Cardiac muscle cell (in vitro differentiated cells and primary cell): ENCODE results near the gene TMEM88. TPM values are rescaled to one million over a fixed set of nuclear protein-coding genes. Genes with fewer than 3 reads are reported as not detected.

ENCODE experiments used
- DNase-seq, 2 donors: peaks; one replicate each; pipeline versions ENCODE4 v3.0.0 to v3.0.0-alpha.2; 2010 to 2017; ENCODE audit warnings: low read depth in 1 of 2, low spot score in 1 of 2
- H3K27ac ChIP-seq: fragments of 200-600 bp; sonication (generic); 2 replicates; pipeline ENCODE4 v1.5.1; 2016
- H3K27me3 ChIP-seq: fragments of 200-600 bp; sonication (generic); 2 replicates; pipeline ENCODE4 v1.6.0; 2016; ENCODE audit warnings: control low read depth
- H3K36me3 ChIP-seq: fragments of 200-600 bp; sonication (generic); 2 replicates; pipeline ENCODE4 v1.5.1; 2016; ENCODE audit warnings: control low read depth
- H3K4me1 ChIP-seq: fragments of 200-600 bp; sonication (generic); 2 replicates; pipeline ENCODE4 v1.8.1; 2017; ENCODE audit warnings: low read depth, mild to moderate bottlenecking, mixed run types
- H3K4me3 ChIP-seq: fragments of 200-600 bp; sonication (generic); 2 replicates; pipeline ENCODE4 v1.5.1; 2016; ENCODE audit warnings: mild to moderate bottlenecking
- H3K9me3 ChIP-seq: fragments of 200-600 bp; sonication (generic); 2 replicates; pipeline ENCODE4 v1.5.1; 2017; ENCODE audit warnings: low read depth, mild to moderate bottlenecking, control low read depth
- polyA plus RNA-seq: library from polyadenylated mRNA; unstranded; fragments of >200 nt; fragmentation: Nextera tagmentation; extraction: Ambion mirVana; gene quantifications from 2 replicates; pipeline ENCODE4 v1.2.1, GENCODE V29; 2016
- total RNA-seq: library from RNA; depleted of rRNA; stranded (reverse); fragments of >200 nt; gene quantifications from 2 replicates; pipeline ENCODE4 v1.2.3, GENCODE V29; 2016
- TF ChIP-seq, protein P1 (sequence below): IDR thresholded peaks from 2 replicates; pipeline ENCODE4 v1.5.1; 2012; ENCODE audit warnings: low read depth, mild to moderate bottlenecking, low read length

Gene TMEM88
- total and polyA plus RNA-seq, 2 experiments from 2014 or later: 27.4 to 66.1 TPM

- Histone ChIP-seq H3K4me3 (no peak overlapping the region), H3K27ac (no peak overlapping the region), H3K27me3 (no peaks in the 10 kb centered on the region), H3K36me3 (peaks cover 51% of the 10 kb centered on the region), H3K9me3 (no peaks in the 10 kb centered on the region), H3K4me1 (peaks cover 20% of the 10 kb centered on the region)
- TF ChIP-seq, protein P1, sequence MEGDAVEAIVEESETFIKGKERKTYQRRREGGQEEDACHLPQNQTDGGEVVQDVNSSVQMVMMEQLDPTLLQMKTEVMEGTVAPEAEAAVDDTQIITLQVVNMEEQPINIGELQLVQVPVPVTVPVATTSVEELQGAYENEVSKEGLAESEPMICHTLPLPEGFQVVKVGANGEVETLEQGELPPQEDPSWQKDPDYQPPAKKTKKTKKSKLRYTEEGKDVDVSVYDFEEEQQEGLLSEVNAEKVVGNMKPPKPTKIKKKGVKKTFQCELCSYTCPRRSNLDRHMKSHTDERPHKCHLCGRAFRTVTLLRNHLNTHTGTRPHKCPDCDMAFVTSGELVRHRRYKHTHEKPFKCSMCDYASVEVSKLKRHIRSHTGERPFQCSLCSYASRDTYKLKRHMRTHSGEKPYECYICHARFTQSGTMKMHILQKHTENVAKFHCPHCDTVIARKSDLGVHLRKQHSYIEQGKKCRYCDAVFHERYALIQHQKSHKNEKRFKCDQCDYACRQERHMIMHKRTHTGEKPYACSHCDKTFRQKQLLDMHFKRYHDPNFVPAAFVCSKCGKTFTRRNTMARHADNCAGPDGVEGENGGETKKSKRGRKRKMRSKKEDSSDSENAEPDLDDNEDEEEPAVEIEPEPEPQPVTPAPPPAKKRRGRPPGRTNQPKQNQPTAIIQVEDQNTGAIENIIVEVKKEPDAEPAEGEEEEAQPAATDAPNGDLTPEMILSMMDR: no peak
- DNase-seq: no peak
Observed at GRCh38 chr17:7850701-7851437, 4.0 kb upstream of the TMEM88 start.

DNA sequence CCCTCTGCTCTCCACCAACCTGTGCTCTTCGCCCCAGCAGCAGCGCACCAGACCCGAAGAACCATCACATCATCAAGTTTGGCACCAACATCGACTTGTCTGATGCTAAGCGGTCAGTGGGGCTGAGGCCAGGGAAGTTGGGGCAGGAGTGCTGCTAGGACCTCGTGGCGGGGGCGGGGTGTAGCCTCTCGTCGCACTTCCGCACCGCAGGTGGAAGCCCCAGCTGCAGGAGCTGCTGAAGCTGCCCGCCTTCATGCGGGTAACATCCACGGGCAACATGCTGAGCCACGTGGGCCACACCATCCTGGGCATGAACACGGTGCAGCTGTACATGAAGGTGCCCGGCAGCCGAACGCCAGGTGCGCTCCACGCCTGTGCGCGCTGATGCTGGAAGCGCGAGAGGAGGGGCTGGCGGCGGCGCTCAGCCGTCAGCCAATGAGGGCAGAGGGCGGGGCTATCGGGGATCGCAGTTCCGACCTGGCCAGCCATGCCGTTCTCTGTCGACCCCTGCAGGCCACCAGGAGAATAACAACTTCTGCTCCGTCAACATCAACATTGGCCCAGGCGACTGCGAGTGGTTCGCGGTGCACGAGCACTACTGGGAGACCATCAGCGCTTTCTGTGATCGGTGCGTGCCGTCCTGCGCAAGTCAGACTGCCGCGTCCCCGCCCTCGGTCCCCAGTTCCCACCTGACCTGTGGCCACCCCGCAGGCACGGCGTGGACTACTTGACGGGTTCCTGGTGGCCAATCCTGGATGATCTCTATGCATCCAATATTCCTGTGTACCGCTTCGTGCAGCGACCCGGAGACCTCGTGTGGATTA lies 3.2 kb upstream of the TMEM88 start:
- peaks cover 44% of the 10 kb centered on the region for H3K36me3 ChIP-seq
- peaks cover 27% of the 10 kb centered on the region for H3K4me1 ChIP-seq
- no peak overlapping the region for H3K4me3 ChIP-seq
- H3K27me3 ChIP-seq: no peaks in the 10 kb centered on the region
- DNase-seq: peak; percentile 91 to 95
- no peak overlapping the region for H3K27ac ChIP-seq
- TF ChIP-seq, protein P1: peak; percentile 89
- no peaks in the 10 kb centered on the region for H3K9me3 ChIP-seq

- peaks cover 38% of the 10 kb centered on the region for H3K36me3 ChIP-seq
- no peak for DNase-seq
- H3K27ac ChIP-seq: no peak overlapping the region
- H3K27me3 ChIP-seq: no peaks in the 10 kb centered on the region
- H3K4me1 ChIP-seq: peaks cover 27% of the 10 kb centered on the region
- H3K4me3 ChIP-seq: no peak overlapping the region
- TF ChIP-seq, protein P1: no peak
- no peaks in the 10 kb centered on the region for H3K9me3 ChIP-seq
Observed at GRCh38 chr17:7852262-7852670, 2.6 kb upstream of the TMEM88 start.

- no peak for DNase-seq
- Histone ChIP-seq H3K36me3 (peaks cover 36% of the 10 kb centered on the region), H3K4me3 (no peak overlapping the region)
Observed at GRCh38 chr17:7852919-7853690, 1.8 kb upstream of the TMEM88 start.

GRCh38 chr17:7853691-7854038 lies 1.2 kb upstream of the TMEM88 start:
- H3K4me3 ChIP-seq: no peak overlapping the region
- TF ChIP-seq, protein P1: no peak
- peaks cover 30% of the 10 kb centered on the region for H3K36me3 ChIP-seq
- no peaks in the 10 kb centered on the region for H3K9me3 ChIP-seq
- H3K27me3 ChIP-seq: no peaks in the 10 kb centered on the region
- no peak for DNase-seq
- peaks cover 27% of the 10 kb centered on the region for H3K4me1 ChIP-seq
- H3K27ac ChIP-seq: no peak overlapping the region

More at GRCh38 chr17:7852919-7853690, 1.8 kb upstream of the TMEM88 start:
- Histone ChIP-seq H3K4me1 (peaks cover 27% of the 10 kb centered on the region), H3K27ac (no peak overlapping the region), H3K9me3 (no peaks in the 10 kb centered on the region), H3K27me3 (no peaks in the 10 kb centered on the region)
- TF ChIP-seq, protein P1: no peak
